ENCODE results near the gene FRAS1. TPM values are rescaled to one million over a fixed set of nuclear protein-coding genes. Genes with fewer than 3 reads are reported as not detected.
"Not testable (repeated sequence)": the region's sequence is repeated elsewhere in the genome, so short reads cannot be mapped to it uniquely, and the experiment has no call there.

Gene FRAS1
- total RNA-seq, 4 donors from 2014 or later = 3.2 to 4.1 (median 3.4) TPM

DNA sequence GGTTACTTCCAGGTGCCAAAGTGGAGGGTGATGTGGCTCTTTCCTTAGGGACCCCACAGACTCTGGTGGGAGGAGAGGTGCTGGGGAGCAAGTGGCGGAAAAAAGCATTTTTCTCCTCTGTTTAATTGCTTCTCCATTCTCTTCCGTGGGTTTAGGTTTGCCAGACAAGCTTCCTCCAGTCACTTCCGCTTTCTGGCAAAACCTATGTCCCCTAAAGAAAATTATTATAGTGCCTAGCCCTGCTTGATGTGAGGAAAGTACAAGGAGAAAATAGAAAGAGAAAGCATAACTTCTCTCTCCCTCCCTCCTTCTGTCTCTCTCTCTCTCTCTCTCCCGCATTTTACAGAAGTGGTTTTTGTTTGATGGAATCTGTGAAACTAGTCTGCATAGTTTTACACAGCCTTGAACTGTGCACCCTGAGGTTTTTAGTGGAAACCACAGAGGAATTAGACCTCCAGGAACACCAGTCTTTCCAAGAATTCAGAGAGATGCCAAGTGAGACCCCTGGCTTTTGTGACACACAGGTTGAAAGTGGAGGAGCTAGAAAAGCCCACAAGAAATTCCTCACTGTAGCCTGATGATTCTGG, 263.3 kb downstream of the FRAS1 start:
- Histone ChIP-seq H3K4me1 (peaks cover 0 to 5% (median 0%) of the 10 kb centered on the region in 4 donors), H3K36me3 (no peaks in the 10 kb centered on the region)
- DNase-seq = no peak

GRCh38 chr4:78322032-78322431, 264.9 kb downstream of the FRAS1 start:
- Histone ChIP-seq H3K27ac (no peak overlapping the region), H3K4me1 (peaks cover 0 to 10% (median 0%) of the 10 kb centered on the region in 4 donors), H3K9me3 (no peaks in the 10 kb centered on the region), H3K4me3 (no peak overlapping the region), H3K36me3 (no peaks in the 10 kb centered on the region), H3K27me3 (no peaks in the 10 kb centered on the region)
- TF ChIP-seq, protein P1, sequence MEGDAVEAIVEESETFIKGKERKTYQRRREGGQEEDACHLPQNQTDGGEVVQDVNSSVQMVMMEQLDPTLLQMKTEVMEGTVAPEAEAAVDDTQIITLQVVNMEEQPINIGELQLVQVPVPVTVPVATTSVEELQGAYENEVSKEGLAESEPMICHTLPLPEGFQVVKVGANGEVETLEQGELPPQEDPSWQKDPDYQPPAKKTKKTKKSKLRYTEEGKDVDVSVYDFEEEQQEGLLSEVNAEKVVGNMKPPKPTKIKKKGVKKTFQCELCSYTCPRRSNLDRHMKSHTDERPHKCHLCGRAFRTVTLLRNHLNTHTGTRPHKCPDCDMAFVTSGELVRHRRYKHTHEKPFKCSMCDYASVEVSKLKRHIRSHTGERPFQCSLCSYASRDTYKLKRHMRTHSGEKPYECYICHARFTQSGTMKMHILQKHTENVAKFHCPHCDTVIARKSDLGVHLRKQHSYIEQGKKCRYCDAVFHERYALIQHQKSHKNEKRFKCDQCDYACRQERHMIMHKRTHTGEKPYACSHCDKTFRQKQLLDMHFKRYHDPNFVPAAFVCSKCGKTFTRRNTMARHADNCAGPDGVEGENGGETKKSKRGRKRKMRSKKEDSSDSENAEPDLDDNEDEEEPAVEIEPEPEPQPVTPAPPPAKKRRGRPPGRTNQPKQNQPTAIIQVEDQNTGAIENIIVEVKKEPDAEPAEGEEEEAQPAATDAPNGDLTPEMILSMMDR (IDR thresholded peaks at IDR 0.05) = no peak
- TF ChIP-seq POLR2A (IDR thresholded peaks at IDR 0.05) = no peak
- DNase-seq = no peak

More for the DNA sequence above, 263.3 kb downstream of the FRAS1 start:
- no peak for TF ChIP-seq POLR2A (IDR thresholded peaks at IDR 0.05)
- TF ChIP-seq, protein P1 (IDR thresholded peaks at IDR 0.05) = no peak
- H3K27me3 ChIP-seq = no peaks in the 10 kb centered on the region
- H3K4me3 ChIP-seq = no peak overlapping the region
- H3K9me3 ChIP-seq = no peaks in the 10 kb centered on the region
- no peak overlapping the region for H3K27ac ChIP-seq

DNA sequence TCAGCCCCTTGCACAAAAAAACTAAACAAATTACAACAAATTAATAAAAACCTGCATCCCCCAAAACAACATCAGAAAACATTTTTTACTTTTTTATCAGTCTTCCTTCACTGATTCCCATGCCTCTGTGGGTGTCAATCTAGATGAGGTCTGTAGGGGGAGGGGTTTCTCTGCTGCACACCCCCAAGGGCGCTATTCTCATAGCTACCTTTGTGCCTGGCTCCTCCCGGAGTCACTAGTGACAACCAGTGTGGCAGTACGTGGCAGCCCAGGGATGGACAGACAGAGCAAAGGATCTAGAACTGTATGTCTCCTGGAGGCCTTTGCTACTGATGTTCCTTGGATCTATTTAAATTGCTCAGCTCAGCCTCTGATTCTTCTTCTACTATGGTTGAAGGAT, 266.3 kb downstream of the FRAS1 start:
- Histone ChIP-seq H3K36me3 (no peaks in the 10 kb centered on the region), H3K27me3 (no peaks in the 10 kb centered on the region), H3K4me1 (peaks cover 0 to 10% (median 0%) of the 10 kb centered on the region in 4 donors), H3K9me3 (no peaks in the 10 kb centered on the region), H3K27ac (no peak overlapping the region), H3K4me3 (no peak overlapping the region)
- no peak for TF ChIP-seq POLR2A (IDR thresholded peaks at IDR 0.05)
- TF ChIP-seq, protein P1 (IDR thresholded peaks at IDR 0.05) = no peak
- DNase-seq = no peak

- no peak overlapping the region for H3K4me3 ChIP-seq
- H3K27me3 ChIP-seq = no peaks in the 10 kb centered on the region
- peaks cover 0 to 10% (median 0%) of the 10 kb centered on the region in 4 donors for H3K4me1 ChIP-seq
- H3K36me3 ChIP-seq = no peaks in the 10 kb centered on the region
- no peak for DNase-seq
- no peaks in the 10 kb centered on the region for H3K9me3 ChIP-seq
- peak overlapping the region in 1 of 4 donors; percentile 83 for H3K27ac ChIP-seq
- no peak for TF ChIP-seq POLR2A (IDR thresholded peaks at IDR 0.05)
- TF ChIP-seq, protein P1 (IDR thresholded peaks at IDR 0.05) = no peak
Observed at GRCh38 chr4:78324625-78325024, 267.5 kb downstream of the FRAS1 start.

- Histone ChIP-seq H3K4me1 (peaks cover 0 to 10% (median 0%) of the 10 kb centered on the region in 4 donors), H3K36me3 (no peaks in the 10 kb centered on the region), H3K27ac (peak overlapping the region in 1 of 4 donors; percentile 83), H3K27me3 (no peaks in the 10 kb centered on the region), H3K4me3 (no peak overlapping the region), H3K9me3 (no peaks in the 10 kb centered on the region)
- peak in 1 of 3 donors; percentile 68 for DNase-seq
- no peak for TF ChIP-seq POLR2A (IDR thresholded peaks at IDR 0.05)
- TF ChIP-seq, protein P1 (IDR thresholded peaks at IDR 0.05) = peak in 1 of 6 experiments; percentile 13
Observed at GRCh38 chr4:78325271-78326157, 268.4 kb downstream of the FRAS1 start.

GRCh38 chr4:78328591-78328990, 271.5 kb downstream of the FRAS1 start:
- not testable (repeated sequence) for H3K9me3 ChIP-seq

More at GRCh38 chr4:78328591-78328990, 271.5 kb downstream of the FRAS1 start:
- H3K4me3 ChIP-seq, DNase-seq, H3K27me3 ChIP-seq, H3K4me1 ChIP-seq, H3K36me3 ChIP-seq, H3K27ac ChIP-seq: not testable (repeated sequence)

All from Peyer's patch (tissue), 4 donors.